GM12874 (cell line): Measurements from ENCODE around the gene TGFBRAP1.

Experiments
- TF ChIP-seq, protein P1 (sequence below): IDR thresholded peaks from 2 replicates; pipeline ENCODE4 v1.5.1; 2011; ENCODE audit warnings: low read depth, mild to moderate bottlenecking, control low read depth, low read length, moderate library complexity; ENCODE audit not compliant: insufficient read depth

TGFBRAP1 gene

DNA sequence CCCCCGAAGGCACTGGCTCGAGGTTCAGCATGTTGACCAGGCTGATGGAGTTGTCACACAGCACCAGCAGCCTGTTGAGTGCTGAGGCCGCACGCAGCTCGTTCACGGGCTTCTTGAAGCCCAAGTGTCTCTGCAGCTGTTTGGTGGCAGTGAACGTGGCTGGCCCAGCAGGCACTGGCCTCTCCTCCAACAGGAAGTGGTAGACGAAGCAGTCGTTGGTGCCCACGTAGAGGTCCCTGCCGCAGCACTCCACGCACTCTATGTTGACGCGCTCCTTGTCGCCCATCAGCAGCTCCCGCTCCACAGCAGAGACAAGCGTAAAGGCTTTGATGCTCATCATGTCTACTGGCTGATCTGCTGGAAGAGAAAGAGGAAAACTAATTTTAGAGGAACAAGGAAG, 21.6 kb downstream of the TGFBRAP1 start:
- TF ChIP-seq, protein P1, sequence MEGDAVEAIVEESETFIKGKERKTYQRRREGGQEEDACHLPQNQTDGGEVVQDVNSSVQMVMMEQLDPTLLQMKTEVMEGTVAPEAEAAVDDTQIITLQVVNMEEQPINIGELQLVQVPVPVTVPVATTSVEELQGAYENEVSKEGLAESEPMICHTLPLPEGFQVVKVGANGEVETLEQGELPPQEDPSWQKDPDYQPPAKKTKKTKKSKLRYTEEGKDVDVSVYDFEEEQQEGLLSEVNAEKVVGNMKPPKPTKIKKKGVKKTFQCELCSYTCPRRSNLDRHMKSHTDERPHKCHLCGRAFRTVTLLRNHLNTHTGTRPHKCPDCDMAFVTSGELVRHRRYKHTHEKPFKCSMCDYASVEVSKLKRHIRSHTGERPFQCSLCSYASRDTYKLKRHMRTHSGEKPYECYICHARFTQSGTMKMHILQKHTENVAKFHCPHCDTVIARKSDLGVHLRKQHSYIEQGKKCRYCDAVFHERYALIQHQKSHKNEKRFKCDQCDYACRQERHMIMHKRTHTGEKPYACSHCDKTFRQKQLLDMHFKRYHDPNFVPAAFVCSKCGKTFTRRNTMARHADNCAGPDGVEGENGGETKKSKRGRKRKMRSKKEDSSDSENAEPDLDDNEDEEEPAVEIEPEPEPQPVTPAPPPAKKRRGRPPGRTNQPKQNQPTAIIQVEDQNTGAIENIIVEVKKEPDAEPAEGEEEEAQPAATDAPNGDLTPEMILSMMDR, result no peak

DNA sequence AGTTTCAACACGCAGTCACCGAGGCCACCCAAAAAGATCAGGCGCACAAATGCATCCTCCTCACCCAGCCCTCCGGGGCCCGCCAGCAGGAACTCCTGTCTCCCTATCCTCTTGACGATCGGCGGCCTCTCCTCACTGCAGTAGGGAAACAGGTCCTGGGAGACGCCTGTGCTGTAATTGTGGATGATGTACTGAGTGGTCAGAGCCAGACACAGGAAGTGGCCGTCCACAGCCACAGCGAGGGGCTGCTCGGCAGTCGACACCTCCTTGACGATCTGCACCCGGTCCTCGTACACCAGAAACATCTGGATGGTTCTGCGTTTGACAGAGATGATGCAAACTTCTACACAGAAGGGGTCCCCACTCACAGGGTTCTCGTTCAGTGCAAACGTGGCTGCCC, 22.0 kb downstream of the TGFBRAP1 start:
- TF ChIP-seq, protein P1, result no peak

DNA sequence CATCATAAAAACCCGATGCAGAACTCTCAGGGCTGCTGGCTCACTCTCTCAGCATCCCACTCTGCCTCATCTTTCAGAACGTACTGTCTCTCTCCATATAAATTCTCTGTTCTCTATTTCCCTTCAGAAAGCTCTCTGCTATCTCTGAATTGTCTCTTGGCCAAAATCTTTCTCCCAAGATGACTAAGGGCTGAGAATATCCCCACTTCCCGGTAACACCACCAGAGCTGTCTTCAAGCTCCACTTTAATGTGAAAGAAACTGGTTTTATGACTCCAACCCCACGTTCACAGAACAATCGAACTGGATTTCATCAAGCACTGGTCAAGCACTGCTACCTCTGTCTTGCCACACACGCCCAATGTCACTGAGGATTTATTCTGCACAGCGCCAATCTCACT, 22.4 kb downstream of the TGFBRAP1 start:
- TF ChIP-seq, protein P1, result no peak

DNA sequence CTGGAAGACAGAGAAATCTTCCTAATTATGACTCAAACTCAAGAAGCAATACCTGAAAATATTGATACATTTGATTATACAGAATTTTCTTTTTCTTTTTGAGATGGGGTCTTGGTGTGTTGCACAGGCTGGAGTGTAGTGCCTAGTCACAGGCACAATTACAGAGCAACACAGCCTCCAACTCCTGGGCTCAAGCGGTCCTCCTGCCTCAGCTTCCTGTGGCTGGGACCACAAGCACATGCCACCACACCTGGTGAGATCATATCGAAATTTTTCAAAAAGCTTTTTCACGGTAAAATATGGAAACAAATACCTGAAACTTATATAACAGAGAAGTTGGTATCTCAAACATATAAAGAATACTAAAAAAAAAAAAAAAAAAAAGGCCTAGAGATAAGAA, 27.9 kb downstream of the TGFBRAP1 start:
- TF ChIP-seq, protein P1, result no peak

DNA sequence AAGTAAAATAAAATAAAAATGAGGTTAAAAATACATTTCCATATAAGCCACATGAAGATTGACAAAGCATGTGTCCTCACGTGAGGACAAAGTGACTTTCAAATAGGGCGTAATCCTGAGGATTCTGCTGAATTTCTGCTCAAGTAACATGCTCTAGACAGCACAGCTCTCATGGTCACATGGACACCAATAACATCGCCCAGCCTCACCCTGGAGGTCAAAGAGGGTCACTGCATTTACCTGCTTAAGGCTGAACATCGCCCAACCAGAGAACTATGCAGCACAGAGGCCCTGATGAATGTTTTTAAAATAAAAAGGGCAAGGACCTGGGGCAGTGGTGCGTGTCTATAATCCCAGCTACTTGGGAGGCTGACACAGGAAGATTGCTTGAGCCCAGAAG, 30.2 kb downstream of the TGFBRAP1 start:
- TF ChIP-seq, protein P1, result 0 out of 2 replicates have a peak, but pooled peaks have one; percentile 14

DNA sequence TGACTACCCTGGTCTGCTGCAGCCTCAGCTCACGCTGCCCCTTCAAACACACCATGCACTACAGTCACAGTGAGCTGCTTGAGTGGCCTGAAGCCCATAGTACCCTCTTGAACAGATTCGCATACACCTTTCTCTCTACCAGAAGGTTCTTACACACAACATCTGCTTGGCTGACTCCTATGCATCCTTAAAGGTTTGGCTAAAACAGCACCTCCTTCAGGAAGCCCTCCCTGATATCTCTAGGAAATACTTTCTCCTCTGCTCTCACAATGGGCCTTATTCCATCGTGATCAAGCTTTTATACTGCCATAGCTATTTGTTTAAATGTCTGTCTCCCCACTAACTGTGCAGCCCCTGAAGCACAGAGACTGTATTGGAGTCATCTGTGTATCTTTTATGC, 31.5 kb downstream of the TGFBRAP1 start:
- TF ChIP-seq, protein P1, result no peak

DNA sequence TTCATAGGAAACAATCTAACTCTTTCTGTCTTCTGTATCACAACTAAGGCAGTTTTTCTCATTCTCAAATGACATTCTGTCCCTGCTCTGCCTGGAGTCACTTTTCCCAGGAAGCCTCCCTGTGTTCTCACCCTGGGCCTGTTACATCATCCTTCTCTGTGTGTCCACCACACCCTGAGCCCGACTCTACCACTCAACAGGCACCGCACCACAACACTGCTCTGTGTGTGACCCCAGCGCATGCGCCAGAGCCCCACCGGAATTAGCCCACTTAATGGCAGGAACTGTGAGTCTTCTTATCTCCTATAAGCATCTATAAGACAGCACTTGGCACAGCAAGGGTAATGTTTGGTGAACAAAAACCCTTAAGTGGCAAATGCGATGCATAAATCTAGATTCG, 32.3 kb downstream of the TGFBRAP1 start:
- TF ChIP-seq, protein P1, result no peak
